Astrocyte of the spinal cord (primary cell): Measurements from ENCODE around the gene TAS2R41.
A peak's percentile ranks its signal among the peaks of the same experiment; 100 is the strongest.

Experiments used
- DNase-seq: peaks from one replicate; pipeline ENCODE4 v3.0.0; 2011; ENCODE audit warnings: low read depth, low spot score
- H3K4me3 ChIP-seq: 2 replicates; pipeline ENCODE4 v1.5.1; 2011; ENCODE audit warnings: low read depth, mild to moderate bottlenecking, low read length, moderate library complexity
- CTCF ChIP-seq: IDR thresholded peaks from 2 replicates; pipeline ENCODE4 v1.5.1; 2012; ENCODE audit warnings: low read depth, mild to moderate bottlenecking, low read length, inconsistent platforms
- in situ Hi-C: cut with HindIII; loops from 2 replicates; pipeline ENCODE4 v1.10.0; 2017; ENCODE audit warnings: low sequenced_read_pairs

TAS2R41 gene

GRCh38 chr7:143512488-143513340, 35.0 kb downstream of the TAS2R41 start:
- in situ Hi-C loops, result no loop called here
- no peak for TF ChIP-seq CTCF
- peak; percentile 31 for DNase-seq
- H3K4me3 ChIP-seq, result no peak overlapping the region

GRCh38 chr7:143514487-143514886, 36.8 kb downstream of the TAS2R41 start:
- in situ Hi-C loops, result no loop called here
- no peak for TF ChIP-seq CTCF
- no peak for DNase-seq
- no peak overlapping the region for H3K4me3 ChIP-seq

- no peak overlapping the region for H3K4me3 ChIP-seq
- in situ Hi-C loops, result no loop called here
- DNase-seq, result peak; percentile 30
- no peak for TF ChIP-seq CTCF
These were observed 37.5 kb downstream of the TAS2R41 start for GRCh38 chr7:143514995-143515735.

- no peak for DNase-seq
- in situ Hi-C loops, result no loop called here
- H3K4me3 ChIP-seq, result no peak overlapping the region
- TF ChIP-seq CTCF, result no peak
These were observed 39.3 kb downstream of the TAS2R41 start for GRCh38 chr7:143516981-143517380.

GRCh38 chr7:143518521-143518920, 40.8 kb downstream of the TAS2R41 start:
- in situ Hi-C loops, result no loop called here
- TF ChIP-seq CTCF, result no peak
- no peak overlapping the region for H3K4me3 ChIP-seq
- DNase-seq, result peak; percentile 92

- TF ChIP-seq CTCF, result no peak
- DNase-seq, result no peak
- peak overlapping the region; percentile 12 for H3K4me3 ChIP-seq
- in situ Hi-C loops, result no loop called here
These were observed 41.3 kb downstream of the TAS2R41 start for GRCh38 chr7:143518941-143519340.
